ENCODE data around the gene CCDC15. TPM values are rescaled to one million over a fixed set of nuclear protein-coding genes. Genes with fewer than 3 reads are reported as not detected.

CCDC15 gene
- total RNA-seq, 4 donors from 2014 or later = 0.42 to 1.6 (median 0.60) TPM

- Histone ChIP-seq H3K36me3 (no peaks in the 10 kb centered on the region), H3K27ac (replicated peaks in 1 of 4) (no peak within 1 kb of the TSS), H3K4me1 (peaks cover 5 to 17% (median 13%) of the 10 kb centered on the region in 4 donors), H3K27me3 (peaks cover 0 to 23% (median 0%) of the 10 kb centered on the region in 4 donors), H3K9me3 (no peaks in the 10 kb centered on the region), H3K4me3 (no peak within 1 kb of the TSS)
- 87% methylated on average over 3 of the region's 3 CpGs for WGBS
- intact Hi-C loops (cut with DNase I) = no loop called here
- TF ChIP-seq POLR2AphosphoS5 (IDR thresholded peaks at IDR 0.05) = no peak
- TF ChIP-seq POLR2A (IDR thresholded peaks at IDR 0.05; ENCODE audit: low read depth) = no peak
- TF ChIP-seq CTCF (IDR thresholded peaks at IDR 0.05) = no peak
- TF ChIP-seq EP300 (IDR thresholded peaks at IDR 0.05) = no peak
- no peak for DNase-seq (ENCODE audit: extremely low spot score)
Measured at GRCh38 chr11:124918950-124919349, 35.1 kb upstream of the CCDC15 start, which contains the start of gene HEPN1. HEPN1 (plus strand) TSS chr11:124919250.

- 83% methylated on average over 2 of the region's 2 CpGs for WGBS
- intact Hi-C loops (cut with DNase I) = no loop called here
- DNase-seq (ENCODE audit: extremely low spot score) = no peak
- no peaks in the 10 kb centered on the region for H3K36me3 ChIP-seq
- H3K4me1 ChIP-seq = peaks cover 5 to 17% (median 13%) of the 10 kb centered on the region in 4 donors
- TF ChIP-seq EP300 (IDR thresholded peaks at IDR 0.05) (no peak), POLR2AphosphoS5 (IDR thresholded peaks at IDR 0.05) (no peak), POLR2A (IDR thresholded peaks at IDR 0.05; ENCODE audit: low read depth) (no peak), CTCF (IDR thresholded peaks at IDR 0.05) (no peak)
- peaks cover 0 to 23% (median 0%) of the 10 kb centered on the region in 4 donors for H3K27me3 ChIP-seq
- no peak overlapping the region for H3K27ac ChIP-seq (replicated peaks in 1 of 4)
- H3K4me3 ChIP-seq = no peak overlapping the region
- no peaks in the 10 kb centered on the region for H3K9me3 ChIP-seq
Measured at GRCh38 chr11:124919898-124920297, 34.1 kb upstream of the CCDC15 start.

- peaks cover 0 to 23% (median 0%) of the 10 kb centered on the region in 4 donors for H3K27me3 ChIP-seq
- H3K36me3 ChIP-seq = no peaks in the 10 kb centered on the region
- peak overlapping the region; percentile 54 to 65 (median 56) for H3K4me3 ChIP-seq
- 100% methylated on average over 3 of the region's 5 CpGs for WGBS
- H3K9me3 ChIP-seq = no peaks in the 10 kb centered on the region
- intact Hi-C loops (cut with DNase I) = no loop called here
- no peak for DNase-seq (ENCODE audit: extremely low spot score)
- peaks cover 5 to 17% (median 13%) of the 10 kb centered on the region in 4 donors for H3K4me1 ChIP-seq
- TF ChIP-seq EP300 (IDR thresholded peaks at IDR 0.05) (no peak), POLR2A (IDR thresholded peaks at IDR 0.05; ENCODE audit: low read depth) (no peak), CTCF (IDR thresholded peaks at IDR 0.05) (no peak), POLR2AphosphoS5 (IDR thresholded peaks at IDR 0.05) (no peak)
- H3K27ac ChIP-seq (replicated peaks in 1 of 4) = no peak overlapping the region
Measured at GRCh38 chr11:124920356-124920755, 33.6 kb upstream of the CCDC15 start.

GRCh38 chr11:124920870-124921609 lies 33.0 kb upstream of the CCDC15 start:
- DNase-seq (ENCODE audit: extremely low spot score) = no peak
- Histone ChIP-seq H3K27ac (replicated peaks in 1 of 4) (peak overlapping the region in 3 of 4 donors; percentile 46 to 70 (median 63)), H3K4me1 (peaks cover 5 to 17% (median 13%) of the 10 kb centered on the region in 4 donors), H3K9me3 (no peaks in the 10 kb centered on the region), H3K36me3 (no peaks in the 10 kb centered on the region), H3K27me3 (peaks cover 0 to 23% (median 0%) of the 10 kb centered on the region in 4 donors), H3K4me3 (peak overlapping the region; percentile 54 to 65 (median 56))
- 6% methylated on average over 26 of the region's 82 CpGs for WGBS
- TF ChIP-seq POLR2A (IDR thresholded peaks at IDR 0.05; ENCODE audit: low read depth) = no peak
- peak in 1 of 2 donors; percentile 19 for TF ChIP-seq POLR2AphosphoS5 (IDR thresholded peaks at IDR 0.05)
- intact Hi-C loops (cut with DNase I) = no loop called here

- no peak for DNase-seq (ENCODE audit: extremely low spot score)
- Histone ChIP-seq H3K27me3 (peaks cover 0 to 23% (median 0%) of the 10 kb centered on the region in 4 donors), H3K36me3 (no peaks in the 10 kb centered on the region), H3K4me1 (peaks cover 5 to 17% (median 13%) of the 10 kb centered on the region in 4 donors), H3K4me3 (no peak overlapping the region), H3K9me3 (no peaks in the 10 kb centered on the region), H3K27ac (replicated peaks in 1 of 4) (no peak overlapping the region)
- intact Hi-C loops (cut with DNase I) = no loop called here
- TF ChIP-seq CTCF (IDR thresholded peaks at IDR 0.05) (no peak), POLR2A (IDR thresholded peaks at IDR 0.05; ENCODE audit: low read depth) (no peak), EP300 (IDR thresholded peaks at IDR 0.05) (no peak), POLR2AphosphoS5 (IDR thresholded peaks at IDR 0.05) (no peak)
- 87% methylated on average over 4 of the region's 4 CpGs for WGBS
Measured at GRCh38 chr11:124922831-124923230, 31.2 kb upstream of the CCDC15 start.

Measured in esophagus muscularis mucosa (tissue), 4 donors.